ENCODE data around the gene NF1. TPM values are rescaled to one million over a fixed set of nuclear protein-coding genes. Genes with fewer than 3 reads are reported as not detected.

Gene NF1
- total RNA-seq, 4 donors from 2014 or later = 61.4 to 81.2 (median 66.6) TPM

DNA sequence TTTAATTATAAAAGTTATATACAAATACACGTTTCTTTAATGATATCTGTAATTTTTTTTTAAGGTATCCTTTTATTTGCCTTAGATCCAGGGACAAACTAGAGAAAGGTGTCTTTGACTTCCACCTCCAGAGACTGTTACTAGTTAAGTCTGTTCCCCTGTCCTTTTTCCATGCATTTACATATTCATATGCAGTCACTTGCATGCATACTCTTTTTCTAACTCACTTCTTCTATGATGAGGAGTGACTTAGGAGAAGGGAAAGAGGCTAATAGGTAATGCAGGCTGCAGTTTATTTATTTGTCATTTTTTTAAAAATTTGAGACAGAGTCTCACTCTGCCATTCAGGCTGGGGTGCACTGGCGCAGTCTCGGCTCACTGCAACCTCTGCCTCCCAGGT is 141.4 kb downstream of the NF1 start:
- no peak for TF ChIP-seq CTCF (IDR thresholded peaks at IDR 0.05; ENCODE audit: low read depth)

GRCh38 chr17:31236712-31237111 is 141.9 kb downstream of the NF1 start:
- TF ChIP-seq CTCF (IDR thresholded peaks at IDR 0.05; ENCODE audit: low read depth) = no peak

GRCh38 chr17:31241116-31241515 is 146.3 kb downstream of the NF1 start:
- TF ChIP-seq CTCF (IDR thresholded peaks at IDR 0.05; ENCODE audit: low read depth) = no peak

DNA sequence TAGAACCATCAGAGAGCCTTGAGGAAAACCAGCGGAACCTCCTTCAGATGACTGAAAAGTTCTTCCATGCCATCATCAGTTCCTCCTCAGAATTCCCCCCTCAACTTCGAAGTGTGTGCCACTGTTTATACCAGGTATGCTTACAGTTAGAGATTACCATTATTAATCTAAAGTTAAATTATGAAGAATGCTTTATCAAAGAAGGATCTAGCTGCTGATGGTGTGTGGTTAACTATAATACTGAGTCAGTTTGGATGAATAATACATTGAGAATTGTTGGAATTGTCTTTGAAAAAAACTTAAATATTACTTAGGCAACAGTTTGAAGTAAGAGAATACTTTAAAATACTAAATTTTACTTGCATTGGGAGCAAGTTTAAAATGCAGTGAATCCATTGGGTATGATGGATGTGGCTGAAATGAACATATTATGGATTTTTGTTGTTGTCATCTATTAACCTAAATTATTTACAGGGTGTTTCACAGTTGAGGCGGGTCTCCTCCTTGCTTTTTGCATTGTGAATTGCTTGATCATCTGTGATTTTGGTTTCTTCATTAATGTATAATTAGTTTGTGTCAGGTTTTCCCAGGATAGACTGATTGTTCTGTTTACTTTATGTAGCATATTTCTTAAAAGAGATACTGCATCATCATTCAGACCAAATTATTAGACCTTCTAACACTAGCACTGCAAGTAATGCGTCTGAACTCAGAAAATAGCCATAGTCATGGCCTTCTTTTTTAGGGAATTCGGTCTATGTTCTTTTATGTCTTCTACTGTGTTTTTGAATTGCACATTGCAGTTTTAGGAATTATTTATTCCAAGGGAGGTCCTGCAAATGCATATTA is 154.4 kb downstream of the NF1 start:
- no peak for TF ChIP-seq CTCF (IDR thresholded peaks at IDR 0.05; ENCODE audit: low read depth)

GRCh38 chr17:31249835-31250141 is 155.0 kb downstream of the NF1 start:
- TF ChIP-seq CTCF (IDR thresholded peaks at IDR 0.05; ENCODE audit: low read depth) = no peak

DNA sequence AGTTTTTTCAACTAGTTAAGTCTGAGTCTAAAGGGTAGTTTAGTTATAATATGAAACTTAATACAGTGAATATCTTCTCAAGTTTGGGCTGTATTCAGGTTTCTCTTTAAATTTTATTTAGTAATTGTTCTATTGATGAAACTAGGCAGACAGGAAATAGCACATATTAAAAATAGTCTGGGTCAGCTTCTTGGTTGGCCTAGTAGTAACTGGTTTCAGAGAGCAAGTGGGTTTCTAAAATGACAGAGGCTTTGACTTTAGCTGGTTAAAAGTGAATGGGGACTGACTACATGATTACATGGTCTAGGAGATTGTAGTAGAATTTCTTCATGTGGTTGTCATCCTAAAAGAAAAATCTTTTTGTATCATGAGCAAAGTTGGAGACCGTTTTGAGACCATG is 155.5 kb downstream of the NF1 start:
- no peak for TF ChIP-seq CTCF (IDR thresholded peaks at IDR 0.05; ENCODE audit: low read depth)

- no peak for TF ChIP-seq CTCF (IDR thresholded peaks at IDR 0.05; ENCODE audit: low read depth)
These were observed 156.6 kb downstream of the NF1 start for GRCh38 chr17:31251105-31251969.

All from subcutaneous adipose tissue (tissue), 4 donors.